Left renal cortex interstitium (tissue), 4 donors: ENCODE data around the gene PALLD. TPM values are rescaled to one million over a fixed set of nuclear protein-coding genes. Genes with fewer than 3 reads are reported as not detected.

Experiments used
- DNase-seq, 4 donors: peaks; one replicate each; pipeline ENCODE4 v3.0.0-alpha.2; 2013; ENCODE audit warnings: low read depth in 4 of 4, low spot score in 2 of 4, missing footprints in 1 of 4
- polyA plus RNA-seq, 4 donors: library from polyadenylated mRNA; unstranded; fragments of 120-200 nt; gene quantifications; one replicate each; pipeline ENCODE4 v1.2.1, GENCODE V29; 2013; ENCODE audit not compliant: insufficient read length in 4 of 4

PALLD gene
- polyA plus RNA-seq, 4 donors: 171 to 242 (median 194) TPM

DNA sequence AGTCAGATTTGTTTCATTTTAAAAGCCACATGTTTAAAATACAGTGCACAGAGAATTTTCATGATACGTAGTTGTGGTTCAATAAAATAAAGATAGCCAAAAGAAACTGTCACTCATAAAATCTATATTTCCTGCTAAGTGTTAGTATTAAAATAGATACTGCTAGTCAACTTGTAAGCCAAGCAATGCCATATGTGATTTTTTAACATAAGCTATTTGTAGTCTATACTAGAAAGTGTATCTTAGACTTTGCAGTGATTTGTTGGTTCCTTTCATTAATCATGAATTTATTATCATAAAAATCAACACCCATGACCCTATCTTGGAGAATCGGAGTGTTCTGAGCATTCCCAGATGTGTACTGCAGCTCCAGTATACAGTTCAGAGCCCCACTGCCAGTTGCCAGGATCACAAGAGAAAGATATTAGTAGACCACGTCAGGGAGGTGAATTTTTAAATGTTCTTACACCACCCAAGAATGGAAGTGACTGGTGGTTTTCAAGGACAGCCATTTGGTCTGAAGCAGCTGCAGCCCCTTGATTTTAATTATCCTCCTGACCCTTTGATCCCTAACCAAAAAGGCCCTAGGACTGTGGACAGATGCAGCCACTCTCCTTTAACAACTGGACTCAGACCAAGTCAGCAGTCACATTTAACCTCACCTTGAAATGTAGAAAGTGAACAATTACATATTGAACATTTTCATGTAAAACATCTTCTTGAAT lies 163.1 kb downstream of the PALLD start:
- no peak for DNase-seq

DNA sequence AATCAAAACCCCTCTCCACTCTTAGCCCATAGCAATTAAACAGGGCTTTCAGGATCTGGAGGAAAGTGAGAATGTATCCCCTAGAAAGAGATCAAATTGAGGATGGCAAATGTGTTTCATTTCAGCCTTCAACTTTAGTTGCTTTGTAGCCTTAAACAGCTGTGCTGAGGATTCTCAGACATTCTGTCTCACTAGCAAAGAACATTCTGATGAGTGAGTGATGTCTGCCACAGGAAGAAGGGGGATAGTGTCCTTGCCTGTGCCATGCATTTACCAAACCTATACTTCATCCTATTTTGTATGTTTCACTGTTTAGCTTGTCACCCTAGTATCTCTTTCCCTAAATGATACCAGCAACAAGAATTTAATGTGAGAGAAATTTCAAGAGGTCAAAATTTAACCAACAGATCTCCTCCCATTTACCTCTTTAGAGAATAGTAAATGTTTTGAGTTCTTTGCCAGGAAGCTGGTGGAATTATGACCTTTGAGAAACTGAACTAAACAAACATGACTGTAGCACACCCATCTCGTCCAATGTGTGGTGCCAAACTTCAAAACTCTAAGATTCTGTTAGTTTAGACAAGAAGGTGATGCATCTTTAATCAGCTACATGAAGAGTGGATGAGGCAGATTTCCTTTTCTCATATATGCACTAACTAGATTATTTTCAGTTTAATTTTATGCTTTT lies 165.6 kb downstream of the PALLD start:
- DNase-seq: no peak

- DNase-seq: no peak
Observed at GRCh38 chr4:168664242-168664891, 167.5 kb downstream of the PALLD start.

DNA sequence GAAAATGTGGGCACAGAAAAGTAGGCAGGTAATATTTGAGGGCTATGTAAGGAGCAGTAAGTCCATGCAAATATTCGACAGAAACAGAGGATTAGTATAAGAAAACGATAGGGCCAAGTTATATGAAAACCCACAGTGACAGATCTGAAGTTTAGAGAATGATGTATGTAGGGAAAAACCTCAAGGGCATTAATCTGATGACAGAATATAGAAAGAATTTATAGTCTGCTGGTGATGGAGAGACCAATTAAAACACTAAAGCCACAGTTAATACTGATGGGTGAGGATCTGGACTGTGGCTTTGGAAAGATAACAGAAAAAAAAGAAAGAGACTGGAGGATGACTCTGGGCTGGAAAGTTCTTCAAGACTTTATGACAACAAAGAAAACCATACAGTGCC lies 169.7 kb downstream of the PALLD start:
- DNase-seq: no peak

GRCh38 chr4:168667376-168667775 lies 170.5 kb downstream of the PALLD start:
- DNase-seq: no peak

DNA sequence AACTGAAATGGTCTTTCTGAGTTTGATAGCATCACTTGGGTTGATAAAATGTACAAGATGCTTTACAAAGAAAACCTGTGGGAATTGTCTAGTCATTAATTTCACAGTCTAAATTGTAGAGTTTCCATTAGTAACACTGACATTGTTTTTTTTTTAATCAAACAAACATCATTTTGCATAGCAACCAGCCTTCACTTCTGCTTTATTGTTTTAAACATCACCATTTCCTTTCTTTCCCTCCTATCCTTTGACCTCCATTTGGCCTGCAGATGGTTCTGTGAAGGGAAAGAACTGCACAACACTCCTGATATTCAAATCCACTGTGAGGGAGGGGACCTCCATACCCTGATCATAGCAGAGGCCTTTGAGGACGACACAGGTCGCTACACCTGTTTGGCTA lies 171.1 kb downstream of the PALLD start:
- no peak for DNase-seq

DNA sequence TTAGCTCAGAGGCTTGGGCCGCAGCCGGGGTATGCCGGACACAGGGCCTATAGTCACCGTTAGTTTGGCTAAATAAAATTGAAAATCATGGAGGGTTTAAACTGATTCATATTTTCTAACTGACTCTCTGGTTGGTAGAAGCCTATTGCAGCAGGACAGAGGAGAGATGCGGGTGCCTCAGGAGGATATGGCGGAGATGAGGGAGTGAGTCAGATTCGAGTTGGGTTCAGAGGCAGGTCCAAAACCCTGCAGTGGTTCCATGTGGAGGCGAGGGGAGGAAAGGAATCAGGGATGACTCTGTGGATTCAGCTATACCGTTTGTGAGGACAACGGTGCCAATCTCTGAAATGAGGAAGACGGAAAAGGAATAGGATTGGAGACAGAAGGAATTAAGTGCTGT lies 176.6 kb downstream of the PALLD start:
- no peak for DNase-seq

DNA sequence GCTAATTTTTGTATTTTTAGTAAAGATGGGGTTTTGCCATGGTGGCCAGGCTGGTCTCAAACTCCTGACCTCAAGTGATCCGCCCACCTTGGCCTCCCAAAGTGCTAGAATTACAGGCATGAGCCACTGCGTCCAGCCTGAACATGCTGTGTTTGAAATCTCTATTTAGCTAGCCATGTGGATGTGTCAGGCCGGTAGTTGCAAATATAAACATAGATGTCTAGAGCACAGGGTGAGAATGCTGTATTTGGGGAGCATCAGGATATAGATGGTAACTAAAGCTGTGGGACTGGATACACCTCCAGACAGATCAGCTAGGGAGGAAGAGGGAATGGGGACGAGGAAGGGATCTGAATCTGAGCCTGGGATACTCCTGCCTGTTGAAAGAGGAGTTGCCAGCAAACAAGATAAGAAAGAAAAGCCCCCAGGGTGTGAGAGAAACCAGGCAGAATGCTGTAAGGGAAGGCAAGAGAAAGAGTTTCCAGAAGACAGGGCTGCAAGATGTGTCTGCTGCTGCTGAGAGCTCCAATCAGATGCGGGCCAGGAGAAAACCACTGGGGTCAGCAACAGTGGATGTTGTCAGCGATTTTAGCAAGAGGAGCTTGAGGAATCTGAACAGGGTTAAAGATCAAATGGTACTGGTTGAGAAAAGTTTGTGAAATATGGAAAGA lies 177.4 kb downstream of the PALLD start:
- no peak for DNase-seq

DNA sequence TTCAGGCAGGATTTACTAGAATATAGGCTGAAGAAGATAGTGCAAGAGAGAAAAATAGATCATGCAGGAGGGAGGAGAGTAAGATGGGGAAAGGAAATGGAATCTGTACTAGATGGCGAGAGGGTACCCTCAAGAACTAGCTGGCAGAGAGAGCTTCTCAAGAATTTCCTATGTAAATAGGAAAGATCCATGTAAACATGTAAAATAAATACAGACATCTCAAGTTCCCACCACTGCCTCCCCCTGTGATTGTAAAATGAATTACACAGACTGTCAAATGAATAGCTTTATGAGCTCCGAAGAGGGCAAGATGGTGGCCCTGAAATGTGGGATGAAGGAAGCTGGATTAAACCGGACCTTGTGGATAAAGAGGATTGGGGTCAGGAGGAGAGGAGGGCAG lies 178.0 kb downstream of the PALLD start:
- DNase-seq: no peak

GRCh38 chr4:168677063-168677462 lies 180.2 kb downstream of the PALLD start:
- no peak for DNase-seq

- DNase-seq: no peak
Observed at GRCh38 chr4:168677879-168678278, 181.0 kb downstream of the PALLD start.

GRCh38 chr4:168678751-168679366 lies 182.0 kb downstream of the PALLD start:
- no peak for DNase-seq

DNA sequence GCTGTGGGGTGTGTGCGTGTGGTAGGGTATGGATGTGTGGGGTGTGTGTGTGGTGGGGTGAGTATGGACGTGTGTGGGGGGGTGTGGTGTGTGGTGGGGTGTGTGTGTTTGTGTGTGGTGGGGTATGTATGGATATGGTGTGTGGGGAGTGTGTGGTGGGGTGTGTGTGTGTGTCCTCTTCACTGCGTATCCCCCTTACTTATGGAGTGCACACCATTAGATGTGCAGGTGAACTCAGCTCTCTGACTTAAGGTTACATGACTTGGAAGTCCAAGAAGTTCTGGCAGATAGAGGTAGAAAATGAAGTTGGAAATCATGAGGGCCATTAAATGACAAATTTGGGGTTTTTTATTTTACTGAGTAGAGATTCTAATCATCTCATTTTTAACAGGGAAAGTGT lies 182.5 kb downstream of the PALLD start:
- no peak for DNase-seq

DNA sequence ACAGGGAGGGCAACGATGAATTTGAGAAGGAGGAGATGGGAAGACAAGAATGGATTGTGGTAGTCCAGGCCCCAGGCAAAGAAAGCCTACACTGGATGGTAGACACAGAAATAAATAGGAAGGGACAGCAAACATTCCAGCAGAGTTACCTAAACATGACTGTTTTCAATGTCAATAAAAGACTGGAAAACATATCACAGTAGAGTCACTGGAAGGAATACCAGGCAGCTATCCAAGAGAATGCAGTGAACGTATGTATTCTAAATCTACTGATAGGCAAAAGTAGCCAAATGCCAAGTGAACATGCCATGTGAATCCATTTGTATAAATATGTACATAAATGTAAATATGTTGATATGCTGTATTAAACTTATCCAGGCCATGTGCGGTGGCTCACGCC lies 183.0 kb downstream of the PALLD start:
- no peak for DNase-seq

DNA sequence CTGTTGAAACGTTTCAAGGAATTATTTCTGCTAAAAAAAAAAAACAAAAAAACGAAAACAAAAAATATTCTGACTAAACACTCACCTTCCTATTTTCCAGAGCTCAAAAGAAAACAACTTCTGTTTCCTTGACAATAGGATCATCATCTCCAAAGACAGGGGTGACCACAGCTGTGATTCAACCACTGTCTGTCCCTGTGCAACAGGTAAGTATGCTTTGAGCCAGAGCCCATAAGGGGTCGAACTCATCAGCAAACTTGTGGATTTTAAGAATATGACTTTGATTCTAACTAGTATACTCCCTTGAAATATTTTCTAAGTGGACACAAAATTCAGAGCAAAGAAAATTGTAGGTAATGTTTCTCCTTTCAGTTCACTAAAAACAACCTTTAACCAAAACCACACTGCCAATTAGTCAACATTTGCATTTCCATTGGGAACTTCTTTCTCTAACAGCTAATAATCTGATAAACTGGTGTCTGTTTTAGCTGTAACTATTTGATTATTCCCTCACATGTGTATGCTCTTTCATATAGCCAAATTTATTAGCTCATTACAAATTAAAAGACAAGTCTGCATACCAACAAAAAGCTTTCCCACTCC lies 186.1 kb downstream of the PALLD start:
- no peak for DNase-seq

- no peak for DNase-seq
Observed at GRCh38 chr4:168683595-168683994, 186.7 kb downstream of the PALLD start.

DNA sequence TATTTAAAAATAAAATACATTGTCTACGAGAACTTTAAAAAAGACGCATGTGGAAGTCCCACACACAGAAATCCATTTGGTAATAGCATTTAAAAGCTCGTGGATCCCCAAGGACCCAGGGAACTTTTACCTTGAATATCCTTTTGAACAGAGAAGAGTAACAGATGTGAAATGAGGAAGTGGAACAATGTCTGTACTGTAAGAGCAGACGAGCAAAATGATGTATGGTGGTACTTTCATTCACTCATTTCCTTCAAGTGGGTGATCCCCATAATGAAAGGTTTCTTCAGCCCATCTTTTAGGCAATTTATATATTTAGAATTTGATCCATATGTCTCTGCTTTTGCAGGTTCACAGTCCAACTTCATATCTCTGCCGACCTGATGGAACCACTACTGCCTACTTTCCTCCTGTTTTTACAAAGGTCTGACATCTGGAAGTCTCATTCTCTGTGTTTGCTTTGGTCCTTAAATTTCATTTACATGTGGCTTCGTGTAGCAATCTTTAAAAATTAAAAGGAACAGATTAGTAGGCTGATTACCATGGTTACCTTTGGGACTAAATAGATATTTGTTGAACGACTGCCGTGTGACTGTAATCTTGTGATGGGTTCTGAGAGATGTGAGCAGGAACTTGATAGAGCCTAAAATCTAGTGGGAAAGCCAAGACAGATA lies 188.4 kb downstream of the PALLD start:
- DNase-seq: no peak

DNA sequence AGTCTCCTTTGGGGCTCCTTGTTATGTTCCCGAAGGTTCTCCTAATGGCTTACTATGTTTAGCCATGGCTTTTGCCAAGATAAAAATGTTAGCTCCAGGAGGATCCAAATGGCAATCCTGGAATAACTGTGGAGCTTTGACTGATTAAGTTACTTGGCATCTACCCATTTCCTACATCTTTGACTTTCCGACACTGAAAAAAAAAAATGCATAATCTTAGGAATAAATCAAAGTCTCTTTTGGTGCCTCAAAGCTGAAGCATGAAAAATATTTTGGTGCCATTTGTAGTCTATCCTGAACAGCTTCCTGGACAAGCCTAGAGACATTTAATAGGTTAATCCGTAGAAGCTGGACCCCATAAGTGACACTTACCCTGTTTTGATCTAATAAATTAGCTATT lies 191.7 kb downstream of the PALLD start:
- DNase-seq: no peak

DNA sequence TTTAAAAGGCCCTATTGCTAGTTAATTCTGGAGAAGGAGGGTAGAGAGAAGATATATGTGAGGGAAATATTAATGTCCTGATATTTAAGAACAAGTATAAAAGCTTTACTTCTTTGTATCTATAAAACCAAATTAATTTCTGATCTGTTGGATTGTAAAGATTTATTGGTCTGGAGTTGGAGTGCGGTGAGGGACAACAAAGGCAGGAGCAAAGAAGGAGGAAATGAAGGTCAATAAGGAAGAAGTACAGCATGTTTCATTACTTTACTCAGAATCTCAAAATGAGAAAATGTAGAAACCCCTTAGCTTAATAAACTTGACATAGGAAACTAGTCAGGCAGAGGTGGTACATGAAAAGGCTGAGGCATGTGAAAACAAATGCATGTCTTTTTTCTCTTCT lies 192.9 kb downstream of the PALLD start:
- no peak for DNase-seq

DNA sequence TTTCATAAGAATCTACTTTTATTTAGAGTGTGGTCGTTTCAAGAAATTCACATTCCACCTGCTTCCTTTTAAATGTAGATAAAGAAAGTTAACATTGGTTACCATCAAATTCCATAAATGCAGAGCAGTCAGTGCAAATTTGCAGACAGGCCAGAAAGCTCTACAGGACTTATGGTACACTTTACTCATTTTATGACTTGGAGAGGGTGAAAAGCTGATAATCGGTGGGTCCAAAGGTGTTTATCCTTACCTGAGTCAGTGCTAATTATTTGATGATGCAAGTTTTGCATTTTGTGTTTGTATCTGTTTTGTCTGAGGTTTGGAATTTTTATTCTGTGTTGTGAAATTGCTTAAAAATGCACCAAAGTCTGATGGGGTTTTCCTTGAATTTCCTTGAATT lies 193.3 kb downstream of the PALLD start:
- no peak for DNase-seq
